GM23248 (cell line): ENCODE data around the gene CYS1. TPM values are rescaled to one million over a fixed set of nuclear protein-coding genes. Genes with fewer than 3 reads are reported as not detected.

Experiments
- DNase-seq: peaks from one replicate; pipeline ENCODE4 v3.0.0-alpha.2; 2015
- H2AFZ ChIP-seq: fragments of 200-600 bp; sonication (generic); 2 replicates; pipeline ENCODE4 v1.6.1; 2016; ENCODE audit warnings: antibody characterized with exemption
- H3F3A ChIP-seq: fragments of 200-600 bp; sonication (generic); 2 replicates; pipeline ENCODE4 v1.6.1; 2016; ENCODE audit warnings: mild to moderate bottlenecking, antibody characterized with exemption, mixed run types; ENCODE audit not compliant: insufficient read depth
- H3K27ac ChIP-seq: fragments of 200-600 bp; sonication (generic); 2 replicates; pipeline ENCODE4 v1.5.1; 2016; ENCODE audit warnings: mild to moderate bottlenecking
- H3K27me3 ChIP-seq: fragments of 200-600 bp; sonication (generic); replicated peaks from 2 replicates; pipeline ENCODE4 v1.6.1; 2016; ENCODE audit warnings: mild to moderate bottlenecking; ENCODE audit not compliant: insufficient read depth
- H3K36me3 ChIP-seq: fragments of 200-600 bp; sonication (generic); 2 replicates; pipeline ENCODE4 v1.6.1; 2016; ENCODE audit warnings: low read depth, mild to moderate bottlenecking
- H3K4me1 ChIP-seq: fragments of 200-600 bp; sonication (generic); 2 replicates; pipeline ENCODE4 v1.6.1; 2016; ENCODE audit warnings: mild to moderate bottlenecking; ENCODE audit not compliant: insufficient read depth
- H3K4me2 ChIP-seq: fragments of 200-600 bp; sonication (generic); one replicate; pipeline ENCODE4 v1.6.1; 2016; ENCODE audit warnings: mild to moderate bottlenecking; ENCODE audit not compliant: unreplicated experiment
- H3K4me3 ChIP-seq: fragments of 200-600 bp; sonication (generic); 2 replicates; pipeline ENCODE4 v1.5.1; 2016; ENCODE audit warnings: mild to moderate bottlenecking
- H3K79me2 ChIP-seq: fragments of 200-600 bp; sonication (generic); 2 replicates; pipeline ENCODE4 v1.6.1; 2016; ENCODE audit warnings: mild to moderate bottlenecking; ENCODE audit not compliant: insufficient read depth
- H3K9ac ChIP-seq: fragments of 200-600 bp; sonication (generic); 2 replicates; pipeline ENCODE4 v1.6.1; 2016; ENCODE audit warnings: mild to moderate bottlenecking
- H3K9me2 ChIP-seq: fragments of 200-600 bp; sonication (generic); 2 replicates; pipeline ENCODE4 v1.6.1; 2016; ENCODE audit warnings: mixed run types, mild to moderate bottlenecking, moderate library complexity; ENCODE audit not compliant: insufficient read depth
- H3K9me3 ChIP-seq: fragments of 200-600 bp; sonication (generic); one replicate; pipeline ENCODE4 v1.6.1; 2017; ENCODE audit warnings: low read depth
- H4K20me1 ChIP-seq: fragments of 200-600 bp; sonication (generic); 2 replicates; pipeline ENCODE4 v1.6.0; 2016; ENCODE audit not compliant: insufficient read depth
- EZH2 ChIP-seq: fragments of 200-600 bp; sonication (generic); IDR thresholded peaks from 2 replicates; pipeline ENCODE4 v1.6.1; 2018; ENCODE audit warnings: antibody characterized with exemption, mild to moderate bottlenecking; ENCODE audit not compliant: insufficient read depth, poor library complexity, severe bottlenecking
- EZH2phosphoT487 ChIP-seq: fragments of 200-600 bp; sonication (generic); IDR thresholded peaks from 2 replicates; pipeline ENCODE4 v1.6.1; 2018; ENCODE audit warnings: antibody characterized with exemption, moderate library complexity, mild to moderate bottlenecking, low read depth; ENCODE audit not compliant: insufficient read depth
- WGBS, 2 experiments: methylation state at CpG; one replicate each; pipeline ENCODE4 v1.1.6; 2015 to 2017; ENCODE audit warnings: low lambda C conversion rate in 2 of 2, low coverage in 1 of 2; ENCODE audit errors: missing lambda C conversion rate in 2 of 2; 5-methylcytosine and 5-hydroxymethylcytosine counted together
- in situ Hi-C: fragments of 300-500 bp; cut with MboI; formaldehyde crosslinking; loops from 2 replicates; pipeline ENCODE4 v1.15.0; 2020
- polyA plus RNA-seq: library from polyadenylated mRNA; unstranded; fragments of >200 nt; fragmentation: Nextera tagmentation; extraction: Ambion mirVana; gene quantifications from 2 replicates; pipeline ENCODE4 v1.2.1, GENCODE V29; 2016
- total RNA-seq: library from RNA; depleted of rRNA; stranded (reverse); fragments of >200 nt; shearing (Covaris generic); gene quantifications from 2 replicates; pipeline ENCODE4 v1.2.3, GENCODE V29; 2014

Gene CYS1
- total and polyA plus RNA-seq, 2 experiments from 2014 or later: 3.1 to 6.1 TPM

DNA sequence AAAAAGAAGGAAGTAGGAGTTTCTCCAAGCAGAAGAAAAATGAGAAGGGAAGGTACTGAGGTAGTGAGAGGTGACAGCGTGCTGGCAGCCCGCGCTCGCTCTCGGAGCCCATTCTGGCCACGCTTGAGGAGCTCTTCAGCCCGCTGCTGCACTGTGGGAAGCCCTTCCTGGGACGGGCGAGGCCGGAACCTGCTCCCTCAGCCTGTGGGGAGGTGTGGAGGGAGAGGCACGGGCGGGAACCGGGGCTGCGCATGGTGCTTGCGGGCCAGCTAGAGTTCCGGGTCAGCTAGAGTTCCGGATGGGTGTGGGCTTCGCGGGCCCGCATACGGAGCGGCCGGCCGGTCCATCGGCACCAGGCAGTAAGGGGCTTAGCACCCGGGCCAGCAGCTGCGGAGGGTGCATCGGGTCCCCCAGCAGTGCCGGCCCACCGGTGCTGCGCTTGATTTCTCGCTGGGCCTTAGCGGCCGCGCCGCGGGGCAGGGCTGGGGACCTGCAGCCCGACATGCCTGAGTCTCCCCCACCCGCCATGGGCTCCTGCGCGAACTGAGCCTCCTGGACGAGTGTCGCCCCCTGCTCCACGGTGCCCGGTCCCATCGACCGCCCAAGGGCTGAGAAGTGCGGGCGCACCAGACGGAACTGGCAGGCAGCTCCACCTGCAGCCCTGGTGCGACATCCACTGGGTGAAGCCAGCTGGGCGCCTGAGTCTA is 11.1 kb upstream of the CYS1 start:
- H3K36me3 ChIP-seq: no peaks in the 10 kb centered on the region
- in situ Hi-C loops: no loop called here
- H3K9ac ChIP-seq: no peak overlapping the region
- no peaks in the 10 kb centered on the region for H3K9me3 ChIP-seq
- TF ChIP-seq EZH2phosphoT487: no peak
- no peak for TF ChIP-seq EZH2
- H4K20me1 ChIP-seq: no peaks in the 10 kb centered on the region
- H3K4me1 ChIP-seq: no peaks in the 10 kb centered on the region
- no peak overlapping the region for H2AFZ ChIP-seq
- H3K9me2 ChIP-seq: no peaks in the 10 kb centered on the region
- H3K27me3 ChIP-seq: peaks cover 27% of the 10 kb centered on the region
- no peak overlapping the region for H3K27ac ChIP-seq
- H3K4me3 ChIP-seq: no peak overlapping the region
- H3F3A ChIP-seq: no peaks in the 10 kb centered on the region
- H3K79me2 ChIP-seq: no peaks in the 10 kb centered on the region
- no peak overlapping the region for H3K4me2 ChIP-seq
- 45 to 58% methylated on average over 36 to 44 of the region's 52 CpGs for WGBS, 2 experiments
- no peak for DNase-seq

DNA sequence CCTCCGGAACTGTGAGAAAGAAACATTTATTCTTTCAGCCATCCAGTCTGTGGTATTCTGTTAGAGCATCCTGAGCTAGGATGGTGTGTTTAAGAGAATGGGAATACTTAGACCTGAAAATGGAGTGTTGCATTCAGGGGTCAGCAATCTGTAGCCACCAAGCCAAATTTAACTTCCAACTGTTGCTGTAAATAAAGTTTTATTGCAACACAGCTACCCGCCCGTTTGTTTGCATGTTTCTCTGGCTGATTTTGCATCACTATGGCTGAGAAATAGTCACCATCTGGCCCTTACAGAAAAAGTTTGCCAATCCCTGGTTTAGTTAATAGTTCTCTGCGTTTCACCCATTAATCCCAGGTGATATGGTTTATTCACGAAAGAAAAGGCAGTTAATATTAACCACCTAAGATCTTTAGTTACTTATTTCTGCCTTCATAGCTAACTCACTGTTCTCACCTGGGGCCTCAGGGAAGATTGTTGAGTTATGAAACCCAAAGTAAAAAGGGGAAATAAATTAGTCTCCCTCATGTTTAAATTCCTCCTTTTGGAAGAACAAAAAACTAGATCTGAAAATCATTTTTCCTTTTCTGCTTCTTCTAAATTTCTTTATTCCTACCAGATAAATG is 9.5 kb upstream of the CYS1 start:
- Histone ChIP-seq H4K20me1 (no peaks in the 10 kb centered on the region), H3K79me2 (no peaks in the 10 kb centered on the region), H3K9me3 (no peaks in the 10 kb centered on the region), H2AFZ (no peak overlapping the region), H3K4me2 (no peak overlapping the region), H3K9ac (no peak overlapping the region), H3F3A (no peaks in the 10 kb centered on the region), H3K36me3 (no peaks in the 10 kb centered on the region), H3K4me1 (no peaks in the 10 kb centered on the region), H3K4me3 (no peak overlapping the region), H3K9me2 (no peaks in the 10 kb centered on the region), H3K27me3 (peaks cover 41% of the 10 kb centered on the region), H3K27ac (no peak overlapping the region)
- WGBS, 2 experiments: 40 to 42% methylated on average over 5 of the region's 5 CpGs
- in situ Hi-C loops: no loop called here
- TF ChIP-seq EZH2 (no peak), EZH2phosphoT487 (no peak)
- no peak for DNase-seq

DNA sequence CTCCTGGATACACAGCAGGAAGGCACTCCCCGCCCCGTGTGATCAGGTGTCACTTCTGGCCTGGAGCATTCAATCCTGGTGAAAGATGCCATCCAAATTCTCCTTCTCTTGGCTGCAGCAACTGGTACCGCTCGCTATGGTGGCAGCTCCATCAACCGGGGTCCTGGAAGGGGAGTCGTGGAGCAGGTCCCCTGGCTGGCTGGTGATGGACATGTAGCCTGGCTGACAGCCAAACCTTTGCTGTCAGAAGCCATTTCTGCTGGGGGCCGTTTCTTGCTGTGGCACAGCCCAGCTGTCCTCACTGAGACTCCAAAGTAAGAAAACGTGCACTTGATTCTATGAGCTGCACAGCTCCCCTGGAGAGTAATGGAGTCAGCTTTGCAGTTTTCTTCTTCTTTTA is 7.1 kb upstream of the CYS1 start:
- Histone ChIP-seq H3K27ac (no peak overlapping the region), H3K4me2 (no peak overlapping the region), H3K36me3 (no peaks in the 10 kb centered on the region), H3K9me3 (no peaks in the 10 kb centered on the region), H3F3A (0 out of 2 replicates have a peak, but pooled peaks cover 5% of the 10 kb centered on the region), H3K4me1 (0 out of 2 replicates have a peak, but pooled peaks cover 8% of the 10 kb centered on the region), H2AFZ (no peak overlapping the region), H3K27me3 (peaks cover 61% of the 10 kb centered on the region), H3K79me2 (no peaks in the 10 kb centered on the region), H3K9me2 (no peaks in the 10 kb centered on the region), H4K20me1 (no peaks in the 10 kb centered on the region), H3K4me3 (no peak overlapping the region), H3K9ac (no peak overlapping the region)
- DNase-seq: no peak
- TF ChIP-seq EZH2phosphoT487: no peak
- no peak for TF ChIP-seq EZH2
- WGBS, 2 experiments: 71 to 74% methylated on average over 8 of the region's 8 CpGs
- in situ Hi-C loops: no loop called here

- Histone ChIP-seq H2AFZ (no peak overlapping the region), H3K9ac (no peak overlapping the region), H4K20me1 (no peaks in the 10 kb centered on the region), H3K36me3 (no peaks in the 10 kb centered on the region), H3K9me2 (no peaks in the 10 kb centered on the region), H3K79me2 (no peaks in the 10 kb centered on the region), H3K4me1 (0 out of 2 replicates have a peak, but pooled peaks cover 8% of the 10 kb centered on the region), H3K27ac (no peak overlapping the region), H3K4me3 (no peak overlapping the region), H3K9me3 (no peaks in the 10 kb centered on the region), H3F3A (0 out of 2 replicates have a peak, but pooled peaks cover 5% of the 10 kb centered on the region), H3K27me3 (peaks cover 63% of the 10 kb centered on the region), H3K4me2 (no peak overlapping the region)
- no peak for TF ChIP-seq EZH2
- TF ChIP-seq EZH2phosphoT487: no peak
- 40 to 47% methylated on average over 4 of the region's 4 CpGs for WGBS, 2 experiments
- DNase-seq: no peak
- in situ Hi-C loops: no loop called here
These were observed 6.7 kb upstream of the CYS1 start for GRCh38 chr2:10086950-10087349.
